ENCODE measurements around the gene NR1H2. TPM values are rescaled to one million over a fixed set of nuclear protein-coding genes. Genes with fewer than 3 reads are reported as not detected.
"Not testable (repeated sequence)": the region's sequence is repeated elsewhere in the genome, so short reads cannot be mapped to it uniquely, and the experiment has no call there.

Gene NR1H2
- total RNA-seq, 1 experiment from 2014 or later: 38.3 TPM

DNA sequence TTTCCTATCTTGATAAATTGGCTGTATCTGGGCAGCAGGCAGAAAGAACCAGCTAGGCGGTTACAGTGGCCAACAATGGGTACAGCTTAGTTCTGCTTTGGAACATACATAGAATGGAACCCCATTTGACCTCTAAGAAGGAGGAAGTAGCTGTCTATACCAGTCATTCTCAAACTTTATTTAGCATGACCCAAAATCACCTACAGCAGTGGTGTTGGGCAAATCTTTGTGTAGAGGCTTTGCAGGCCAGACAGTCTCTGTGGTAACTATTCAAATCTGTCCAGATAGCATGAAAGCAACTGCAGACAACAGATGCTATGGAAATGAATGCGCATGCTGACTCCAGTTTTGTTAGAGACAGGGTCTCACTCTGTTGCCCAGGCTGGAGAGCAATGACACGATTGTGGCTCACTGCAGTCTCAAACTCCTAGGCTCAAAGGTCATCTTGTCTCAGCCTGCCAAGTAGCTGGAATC lies 35.1 kb upstream of the NR1H2 start:
- H3K27ac Mint-ChIP-seq (ENCODE audit: unreplicated experiment): no peak overlapping the region
- peaks cover 6% of the 10 kb centered on the region for H3K36me3 Mint-ChIP-seq (ENCODE audit: insufficient read depth, unreplicated experiment)
- ChIA-PET CTCF (no interaction called here), POLR2A (no interaction called here)
- no peaks in the 10 kb centered on the region for H3K27me3 Mint-ChIP-seq (ENCODE audit: insufficient read depth, unreplicated experiment)
- Histone ChIP-seq H3K4me3 (ENCODE audit: low read depth, low read length) (no peak overlapping the region), H3K9me3 (peaks cover 4% of the 10 kb centered on the region; the same call in 1 of the 2 replicates), H3K4me1 (no peaks in the 10 kb centered on the region), H3K27me3 (replicated peaks; ENCODE audit: control insufficient read depth, insufficient read depth, low read length) (no peaks in the 10 kb centered on the region), H3K36me3 (ENCODE audit: control insufficient read depth, insufficient read depth, low read length) (no peaks in the 10 kb centered on the region; the same call in 1 of the 2 replicates)
- intact Hi-C loops (cut with micrococcal nuclease; ENCODE audit: unreplicated experiment): no loop called here
- peaks cover 10% of the 10 kb centered on the region for H3K9me3 Mint-ChIP-seq (ENCODE audit: unreplicated experiment)
- TF ChIP-seq, protein P1, sequence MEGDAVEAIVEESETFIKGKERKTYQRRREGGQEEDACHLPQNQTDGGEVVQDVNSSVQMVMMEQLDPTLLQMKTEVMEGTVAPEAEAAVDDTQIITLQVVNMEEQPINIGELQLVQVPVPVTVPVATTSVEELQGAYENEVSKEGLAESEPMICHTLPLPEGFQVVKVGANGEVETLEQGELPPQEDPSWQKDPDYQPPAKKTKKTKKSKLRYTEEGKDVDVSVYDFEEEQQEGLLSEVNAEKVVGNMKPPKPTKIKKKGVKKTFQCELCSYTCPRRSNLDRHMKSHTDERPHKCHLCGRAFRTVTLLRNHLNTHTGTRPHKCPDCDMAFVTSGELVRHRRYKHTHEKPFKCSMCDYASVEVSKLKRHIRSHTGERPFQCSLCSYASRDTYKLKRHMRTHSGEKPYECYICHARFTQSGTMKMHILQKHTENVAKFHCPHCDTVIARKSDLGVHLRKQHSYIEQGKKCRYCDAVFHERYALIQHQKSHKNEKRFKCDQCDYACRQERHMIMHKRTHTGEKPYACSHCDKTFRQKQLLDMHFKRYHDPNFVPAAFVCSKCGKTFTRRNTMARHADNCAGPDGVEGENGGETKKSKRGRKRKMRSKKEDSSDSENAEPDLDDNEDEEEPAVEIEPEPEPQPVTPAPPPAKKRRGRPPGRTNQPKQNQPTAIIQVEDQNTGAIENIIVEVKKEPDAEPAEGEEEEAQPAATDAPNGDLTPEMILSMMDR (IDR thresholded peaks at IDR 0.05; ENCODE audit: insufficient read depth in 1 of 2, low read depth in 1 of 2, low read length in 1 of 2, severe bottlenecking in 1 of 2, unreplicated experiment in 1 of 2): no peak
- peaks cover 2% of the 10 kb centered on the region for H3K4me1 Mint-ChIP-seq (ENCODE audit: low read depth, unreplicated experiment)
- no peak overlapping the region for H3K4me3 Mint-ChIP-seq (ENCODE audit: unreplicated experiment)
- DNase-seq: no peak
- no TSS peak for BruUV-seq (replicated peaks)

DNA sequence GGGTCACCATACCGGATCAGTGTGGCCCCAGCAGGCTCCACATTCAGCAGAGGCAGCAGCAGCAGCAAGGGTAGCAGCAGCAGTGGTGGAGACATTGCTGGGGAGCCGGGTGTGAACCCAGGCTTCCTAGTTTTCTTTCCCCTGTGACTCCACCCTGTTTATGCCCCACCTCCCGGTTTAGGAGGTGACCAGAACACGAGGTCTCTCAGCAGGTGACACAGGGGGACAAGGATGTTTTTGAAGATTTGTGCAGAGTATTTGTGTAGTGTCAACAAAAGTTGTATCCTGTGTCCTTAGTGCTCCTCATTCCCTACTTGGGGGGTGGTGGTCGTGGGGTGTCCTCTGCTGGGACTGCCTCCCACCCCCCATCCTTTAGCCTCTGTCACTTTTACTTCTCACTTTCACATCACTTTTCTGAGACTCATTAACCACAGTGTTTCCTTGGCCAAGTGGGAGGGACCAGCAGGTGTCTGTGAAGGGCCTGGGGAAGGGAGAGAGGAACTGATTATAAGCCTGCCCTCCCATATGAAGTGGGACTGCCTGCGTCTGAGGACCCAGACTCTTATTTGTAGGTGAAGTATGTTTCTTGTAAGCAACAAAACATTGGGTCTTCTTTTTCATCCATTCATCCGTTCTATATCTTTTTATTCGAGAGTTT lies 31.5 kb upstream of the NR1H2 start:
- Histone ChIP-seq H3K9me3 (peaks cover 4% of the 10 kb centered on the region; the same call in 1 of the 2 replicates), H3K4me1 (peaks cover 18% of the 10 kb centered on the region), H3K27me3 (replicated peaks; ENCODE audit: control insufficient read depth, insufficient read depth, low read length) (no peaks in the 10 kb centered on the region), H3K4me3 (ENCODE audit: low read depth, low read length) (no peak overlapping the region), H3K36me3 (ENCODE audit: control insufficient read depth, insufficient read depth, low read length) (no peaks in the 10 kb centered on the region; the same call in 1 of the 2 replicates)
- Mint-ChIP-seq H3K27ac (ENCODE audit: unreplicated experiment) (no peak overlapping the region), H3K27me3 (ENCODE audit: insufficient read depth, unreplicated experiment) (no peaks in the 10 kb centered on the region), H3K4me3 (ENCODE audit: unreplicated experiment) (no peak overlapping the region), H3K4me1 (ENCODE audit: low read depth, unreplicated experiment) (peaks cover 26% of the 10 kb centered on the region), H3K9me3 (ENCODE audit: unreplicated experiment) (peaks cover 10% of the 10 kb centered on the region), H3K36me3 (ENCODE audit: insufficient read depth, unreplicated experiment) (peaks cover 13% of the 10 kb centered on the region)
- POLR2A ChIA-PET: no interaction called here
- no peak for DNase-seq
- no TSS peak for BruUV-seq (replicated peaks)
- intact Hi-C loops (cut with micrococcal nuclease; ENCODE audit: unreplicated experiment): no loop called here
- TF ChIP-seq, protein P1 (IDR thresholded peaks at IDR 0.05; ENCODE audit: insufficient read depth in 1 of 2, low read depth in 1 of 2, low read length in 1 of 2, severe bottlenecking in 1 of 2, unreplicated experiment in 1 of 2): no peak
- CTCF ChIA-PET: no interaction called here

DNA sequence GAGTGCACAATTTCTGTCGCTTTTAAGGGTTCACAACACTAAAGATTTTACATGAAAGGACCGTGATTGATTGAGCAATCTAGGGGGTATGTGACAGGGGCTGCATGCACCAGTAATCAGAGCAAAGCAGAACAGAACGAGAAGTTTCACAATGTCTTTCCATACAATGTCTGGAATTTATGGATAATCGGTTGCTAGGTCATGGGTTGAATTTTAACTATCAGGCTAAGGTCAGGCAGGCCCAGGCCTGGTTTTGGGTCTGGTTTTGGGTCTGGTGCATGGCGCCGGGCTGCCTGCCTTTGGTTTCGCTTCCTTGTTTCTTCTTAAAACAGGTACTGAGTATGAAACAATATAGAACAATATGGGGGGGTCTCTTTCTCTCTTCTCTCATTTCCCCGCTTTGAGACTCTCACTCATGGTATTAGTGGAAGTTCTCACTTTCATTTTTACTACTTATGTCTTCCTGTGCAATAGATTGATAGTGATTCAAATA lies 29.1 kb upstream of the NR1H2 start:
- H3K27me3 Mint-ChIP-seq (ENCODE audit: insufficient read depth, unreplicated experiment); H3K9me3 Mint-ChIP-seq (ENCODE audit: unreplicated experiment); BruUV-seq (replicated peaks); H3K27me3 ChIP-seq (replicated peaks; ENCODE audit: control insufficient read depth, insufficient read depth, low read length); H3K4me3 ChIP-seq (ENCODE audit: low read depth, low read length); intact Hi-C loops (cut with micrococcal nuclease; ENCODE audit: unreplicated experiment); H3K36me3 ChIP-seq (ENCODE audit: control insufficient read depth, insufficient read depth, low read length); H3K9me3 ChIP-seq; CTCF ChIA-PET: not testable (repeated sequence)
- H3K4me1 ChIP-seq: peaks cover 24% of the 10 kb centered on the region
- H3K4me3 Mint-ChIP-seq (ENCODE audit: unreplicated experiment): peak overlapping the region; percentile 21
- peak in 1 of 2 experiments; percentile 37 for DNase-seq
- POLR2A ChIA-PET: interaction anchor here (1.2 kb wide), 1 partner anchor 14 kb away, joined by 7 read pairs; no protein-coding TSS in a partner anchor
- peaks cover 13% of the 10 kb centered on the region for H3K36me3 Mint-ChIP-seq (ENCODE audit: insufficient read depth, unreplicated experiment)
- H3K27ac Mint-ChIP-seq (ENCODE audit: unreplicated experiment): peak overlapping the region; percentile 25
- peaks cover 26% of the 10 kb centered on the region for H3K4me1 Mint-ChIP-seq (ENCODE audit: low read depth, unreplicated experiment)

All from Caco-2 (cell line).